Effector memory CD4-positive, alpha-beta T cell (primary cell): ENCODE results near the gene ZBTB7C.

Source experiments
- DNase-seq, 3 donors: peaks; one replicate each; pipeline ENCODE4 v3.0.0-alpha.2; 2020
- H3K27ac ChIP-seq: 2 replicates; pipeline ENCODE4 v1.7.0; 2013; ENCODE audit warnings: mild to moderate bottlenecking, low read length, moderate library complexity; ENCODE audit not compliant: insufficient read depth, poor library complexity, severe bottlenecking
- H3K27me3 ChIP-seq: replicated peaks from 2 replicates; pipeline ENCODE4 v1.7.0; 2013; ENCODE audit warnings: mild to moderate bottlenecking, low read length; ENCODE audit not compliant: insufficient read depth, control insufficient read depth, poor library complexity, severe bottlenecking
- H3K36me3 ChIP-seq: 2 replicates; pipeline ENCODE4 v1.7.0; 2013; ENCODE audit warnings: mild to moderate bottlenecking, low read length, moderate library complexity; ENCODE audit not compliant: control insufficient read depth, insufficient read depth
- H3K4me1 ChIP-seq: 2 replicates; pipeline ENCODE4 v1.7.0; 2013; ENCODE audit warnings: low read length, mild to moderate bottlenecking; ENCODE audit not compliant: control insufficient read depth, insufficient read depth, poor library complexity, severe bottlenecking
- H3K4me3 ChIP-seq: 2 replicates; pipeline ENCODE4 v1.7.0; 2013; ENCODE audit warnings: low read length, low read depth, mild to moderate bottlenecking; ENCODE audit not compliant: insufficient read depth, poor library complexity, severe bottlenecking
- H3K9me3 ChIP-seq: 2 replicates; pipeline ENCODE4 v1.7.0; 2013; ENCODE audit warnings: mild to moderate bottlenecking, low read length, moderate library complexity; ENCODE audit not compliant: control insufficient read depth

ZBTB7C gene

DNA sequence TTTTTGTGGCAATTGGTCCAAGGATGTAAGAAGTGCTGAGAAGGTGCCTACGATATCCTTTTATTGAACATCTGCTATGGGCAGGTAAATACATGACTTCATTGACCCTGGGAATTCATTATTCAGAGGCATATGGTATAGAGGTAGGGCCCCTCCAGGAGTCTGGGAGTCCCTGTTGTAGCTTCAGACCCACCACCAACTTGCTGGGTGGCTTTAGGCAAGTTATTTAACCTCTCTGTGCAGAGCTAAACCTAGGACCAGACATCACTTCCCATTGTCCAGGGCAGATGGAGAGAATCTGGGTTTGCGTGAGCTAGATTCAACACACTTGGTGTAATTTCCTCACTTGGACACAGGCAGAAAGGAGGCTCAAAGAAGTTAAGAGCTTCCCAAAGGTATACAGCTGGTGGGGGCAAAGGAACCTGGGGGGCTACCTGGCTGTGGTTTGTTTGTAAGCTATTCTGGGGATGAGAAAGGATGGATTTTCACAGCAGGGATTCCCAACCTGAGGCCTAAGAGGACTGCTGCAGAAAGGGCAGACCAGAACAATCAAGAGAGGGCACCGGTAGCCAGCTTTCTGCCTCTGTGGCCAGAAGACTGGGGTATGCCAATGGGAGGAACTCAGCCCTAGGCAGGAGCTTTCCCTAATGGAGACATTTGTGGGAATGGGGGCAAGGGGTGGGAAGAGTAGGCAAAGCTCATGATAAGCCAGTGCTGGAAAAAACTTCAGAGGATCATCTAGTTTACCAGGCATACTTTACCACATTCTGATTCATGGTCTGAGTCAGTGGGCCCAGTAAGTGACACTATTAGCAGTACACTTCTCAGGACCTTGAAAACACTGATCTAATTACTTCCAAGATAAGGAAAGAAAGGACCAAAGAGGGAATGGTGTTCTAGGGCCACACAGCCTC, 376.1 kb downstream of the ZBTB7C start:
- H3K4me1 ChIP-seq: no peaks in the 10 kb centered on the region
- no peak overlapping the region for H3K4me3 ChIP-seq
- no peaks in the 10 kb centered on the region for H3K9me3 ChIP-seq
- DNase-seq: no peak
- H3K27ac ChIP-seq: no peak overlapping the region
- no peaks in the 10 kb centered on the region for H3K27me3 ChIP-seq
- no peaks in the 10 kb centered on the region for H3K36me3 ChIP-seq

DNA sequence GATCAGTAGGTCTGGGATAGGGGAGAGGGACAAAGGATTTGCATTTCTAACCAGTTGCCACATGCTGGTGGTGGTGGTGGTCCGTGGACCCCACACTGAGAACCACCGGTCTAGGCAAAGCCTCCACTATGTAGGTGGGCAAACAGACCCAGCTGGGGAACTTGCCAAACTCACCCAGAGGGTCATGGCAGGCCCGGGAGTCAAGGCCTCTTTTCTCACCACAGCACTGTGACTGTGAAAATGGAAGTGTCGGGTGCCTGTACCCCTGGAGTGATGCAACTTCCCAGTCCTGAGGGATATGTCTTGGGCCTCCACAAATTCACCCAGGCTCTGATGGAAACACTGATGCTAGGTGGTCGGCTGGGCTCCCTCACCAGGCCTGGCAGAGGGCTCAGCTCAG, 377.5 kb downstream of the ZBTB7C start:
- Histone ChIP-seq H3K27me3 (no peaks in the 10 kb centered on the region), H3K27ac (no peak overlapping the region), H3K4me3 (no peak overlapping the region), H3K9me3 (no peaks in the 10 kb centered on the region), H3K4me1 (no peaks in the 10 kb centered on the region), H3K36me3 (no peaks in the 10 kb centered on the region)
- no peak for DNase-seq

DNA sequence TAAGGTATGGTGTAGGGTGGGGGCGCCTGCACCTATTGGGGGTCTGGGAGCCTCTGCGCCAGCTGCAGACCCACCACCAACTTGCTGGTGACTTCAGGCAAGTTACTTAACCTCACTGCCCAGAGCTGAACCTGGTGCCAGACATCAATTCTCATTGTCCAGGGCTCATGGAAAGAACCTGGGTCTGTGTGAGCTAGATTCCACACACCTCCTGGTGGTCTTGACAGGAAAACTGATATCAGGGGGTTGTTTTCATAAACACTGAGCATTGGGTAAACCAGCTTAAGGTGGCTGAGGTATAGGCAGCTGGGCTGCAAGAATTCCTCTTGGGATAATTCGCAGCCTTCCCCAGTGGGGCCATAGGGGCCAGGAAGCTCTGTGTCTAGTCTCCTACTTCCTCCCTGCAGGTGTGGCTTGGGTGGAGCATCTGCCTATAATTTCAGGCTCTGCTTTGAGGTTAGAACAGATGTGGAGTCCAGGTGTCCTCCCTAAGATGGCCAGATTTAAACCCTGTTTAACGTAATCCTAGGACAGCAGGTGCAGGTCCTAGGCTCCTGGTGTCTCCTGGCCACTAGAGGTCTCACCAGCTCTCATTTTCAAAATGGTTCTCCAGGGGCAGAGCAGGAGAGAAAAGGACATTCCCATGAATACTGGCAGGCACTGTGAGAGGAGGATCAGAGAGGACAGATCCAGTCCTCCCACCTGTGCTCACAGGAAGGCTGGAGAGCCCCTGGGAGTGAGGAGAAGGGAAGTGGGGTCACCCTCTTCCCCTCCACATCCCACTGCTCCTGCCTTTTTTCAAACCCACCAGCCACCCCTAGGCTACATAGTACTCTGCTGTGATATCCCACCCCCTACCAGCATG, 378.3 kb downstream of the ZBTB7C start:
- Histone ChIP-seq H3K4me1 (no peaks in the 10 kb centered on the region), H3K27ac (no peak overlapping the region), H3K4me3 (no peak overlapping the region), H3K9me3 (no peaks in the 10 kb centered on the region), H3K27me3 (no peaks in the 10 kb centered on the region), H3K36me3 (no peaks in the 10 kb centered on the region)
- no peak for DNase-seq

DNA sequence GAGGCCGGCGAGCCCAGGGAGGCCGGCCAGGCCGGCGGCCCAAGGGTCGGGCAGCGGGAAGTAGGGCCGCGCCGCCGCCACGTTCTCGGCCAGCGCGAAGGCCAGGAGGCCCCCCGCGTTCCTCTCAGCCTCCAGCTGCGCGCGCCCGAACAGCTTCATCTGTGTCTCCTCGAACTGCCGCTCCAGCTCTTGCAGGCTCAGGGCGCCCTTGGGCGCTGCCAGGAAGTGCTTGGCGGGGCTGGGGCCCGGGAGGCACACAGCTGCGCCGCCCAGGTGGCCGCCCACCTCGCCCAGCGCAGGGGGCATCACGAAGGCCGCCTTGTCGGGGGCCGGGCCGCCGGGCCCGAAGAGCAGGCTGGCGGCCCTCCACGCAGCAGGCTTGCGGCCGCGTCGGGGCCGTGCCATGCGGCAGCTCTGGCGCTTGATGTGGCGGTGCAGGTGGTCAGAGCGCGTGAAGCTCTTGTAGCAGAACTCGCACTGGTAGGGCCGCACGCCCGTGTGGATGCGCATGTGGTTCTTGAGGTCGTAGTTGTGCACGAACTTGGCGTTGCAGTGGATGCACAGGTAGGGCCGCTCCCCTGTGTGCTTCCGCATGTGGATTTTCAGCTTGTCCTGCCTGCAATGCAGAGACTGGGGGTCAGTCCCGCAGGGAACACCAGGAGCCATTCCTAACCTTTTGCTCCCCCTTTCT, 379.7 kb downstream of the ZBTB7C start:
- no peak overlapping the region for H3K4me3 ChIP-seq
- H3K4me1 ChIP-seq: no peaks in the 10 kb centered on the region
- H3K36me3 ChIP-seq: no peaks in the 10 kb centered on the region
- no peak for DNase-seq
- H3K27ac ChIP-seq: no peak overlapping the region
- no peaks in the 10 kb centered on the region for H3K9me3 ChIP-seq
- no peaks in the 10 kb centered on the region for H3K27me3 ChIP-seq

DNA sequence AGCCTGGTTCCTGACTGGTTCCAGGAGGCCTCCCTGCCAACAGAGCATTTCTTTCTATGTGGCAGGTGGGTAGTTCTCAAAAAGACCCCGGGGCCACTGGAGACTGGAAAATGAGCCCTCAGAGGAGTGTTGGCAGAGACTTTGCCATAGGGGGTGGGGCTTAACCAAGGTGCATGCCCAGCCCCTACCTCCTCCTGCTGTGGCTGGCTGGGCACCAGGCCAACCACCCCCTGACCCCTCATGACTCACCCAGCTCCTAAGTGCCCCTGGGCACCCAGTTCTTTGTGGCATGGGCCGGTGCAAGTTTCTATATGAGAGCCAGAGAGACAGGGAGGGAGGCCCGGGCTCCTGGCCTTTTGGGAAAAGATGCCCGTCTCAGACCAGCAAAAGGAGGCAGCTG, 380.5 kb downstream of the ZBTB7C start:
- H3K36me3 ChIP-seq: no peaks in the 10 kb centered on the region
- no peak overlapping the region for H3K4me3 ChIP-seq
- no peaks in the 10 kb centered on the region for H3K4me1 ChIP-seq
- no peak for DNase-seq
- H3K27ac ChIP-seq: no peak overlapping the region
- H3K27me3 ChIP-seq: peaks cover 2% of the 10 kb centered on the region
- no peaks in the 10 kb centered on the region for H3K9me3 ChIP-seq

DNA sequence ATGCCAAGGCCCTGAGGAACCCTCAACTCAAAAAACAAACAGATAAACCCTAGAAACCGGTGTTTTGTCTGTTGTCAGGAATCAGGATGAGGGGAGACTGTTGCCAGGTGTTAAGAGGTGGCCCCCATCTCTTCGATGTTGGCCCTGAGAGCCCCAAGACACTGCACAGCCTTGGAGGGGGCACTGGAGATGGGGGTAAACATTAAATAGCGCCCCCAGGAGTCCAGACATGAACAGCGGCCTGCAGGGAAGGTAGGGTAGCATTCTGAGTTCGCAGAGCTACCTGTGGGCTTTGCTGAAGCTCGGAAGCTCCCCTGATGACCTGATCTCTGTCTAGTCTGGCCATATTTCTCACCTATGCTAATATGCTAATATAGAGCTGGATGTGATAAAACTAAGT, 381.1 kb downstream of the ZBTB7C start:
- Histone ChIP-seq H3K36me3 (no peaks in the 10 kb centered on the region), H3K4me1 (no peaks in the 10 kb centered on the region), H3K27me3 (peaks cover 5% of the 10 kb centered on the region), H3K9me3 (no peaks in the 10 kb centered on the region), H3K27ac (no peak overlapping the region), H3K4me3 (no peak overlapping the region)
- DNase-seq: no peak

DNA sequence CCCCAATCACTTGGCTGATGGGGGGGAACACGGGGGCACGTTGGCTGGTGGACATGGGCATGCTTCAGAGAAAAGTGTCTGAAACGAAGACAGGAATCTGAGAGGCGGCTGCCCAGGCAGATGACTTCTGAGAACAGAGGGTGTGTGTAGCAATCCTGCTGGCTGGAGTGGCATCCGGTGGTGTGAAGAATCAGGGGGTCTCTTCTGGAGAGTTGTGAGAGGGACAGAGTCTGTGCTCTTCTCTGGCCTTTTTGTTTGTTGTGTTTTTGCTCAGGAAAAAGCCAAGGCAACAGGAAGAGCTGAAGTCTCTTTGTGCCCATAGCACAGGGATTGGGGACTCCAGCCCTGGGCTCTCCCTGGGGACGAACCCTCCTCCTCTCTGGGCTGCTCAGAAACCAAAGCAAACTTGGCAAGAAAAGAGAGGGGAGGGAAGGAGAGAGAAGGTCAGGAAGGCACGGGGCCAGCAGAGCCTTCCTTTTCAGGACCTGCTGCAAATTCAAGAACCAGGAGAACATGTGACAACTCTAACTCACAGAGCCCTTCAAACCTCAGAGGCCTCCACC, 381.7 kb downstream of the ZBTB7C start:
- Histone ChIP-seq H3K4me1 (no peaks in the 10 kb centered on the region), H3K27ac (no peak overlapping the region), H3K27me3 (peaks cover 5% of the 10 kb centered on the region), H3K9me3 (no peaks in the 10 kb centered on the region), H3K36me3 (no peaks in the 10 kb centered on the region), H3K4me3 (no peak overlapping the region)
- no peak for DNase-seq

DNA sequence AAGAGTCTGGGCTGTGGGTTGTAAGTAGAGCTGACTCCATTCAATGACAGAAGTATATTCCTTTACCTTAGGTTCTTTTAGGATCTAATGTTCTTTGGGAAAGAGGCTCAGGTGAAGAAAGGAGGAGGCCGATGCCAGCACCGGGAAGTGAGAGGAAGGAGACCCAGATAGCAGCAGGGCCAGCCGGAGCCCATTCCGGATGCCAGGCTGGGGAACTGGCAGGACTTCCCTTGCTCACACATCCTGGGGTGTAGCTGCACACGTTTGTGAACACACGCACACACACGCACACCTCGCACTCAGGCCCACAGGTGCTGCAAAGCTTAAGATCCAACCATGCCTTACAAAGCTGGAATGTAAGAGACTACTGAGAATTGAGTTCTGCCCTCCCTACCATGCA, 383.0 kb downstream of the ZBTB7C start:
- Histone ChIP-seq H3K4me1 (no peaks in the 10 kb centered on the region), H3K27ac (no peak overlapping the region), H3K9me3 (no peaks in the 10 kb centered on the region), H3K27me3 (peaks cover 5% of the 10 kb centered on the region), H3K4me3 (no peak overlapping the region), H3K36me3 (no peaks in the 10 kb centered on the region)
- no peak for DNase-seq

DNA sequence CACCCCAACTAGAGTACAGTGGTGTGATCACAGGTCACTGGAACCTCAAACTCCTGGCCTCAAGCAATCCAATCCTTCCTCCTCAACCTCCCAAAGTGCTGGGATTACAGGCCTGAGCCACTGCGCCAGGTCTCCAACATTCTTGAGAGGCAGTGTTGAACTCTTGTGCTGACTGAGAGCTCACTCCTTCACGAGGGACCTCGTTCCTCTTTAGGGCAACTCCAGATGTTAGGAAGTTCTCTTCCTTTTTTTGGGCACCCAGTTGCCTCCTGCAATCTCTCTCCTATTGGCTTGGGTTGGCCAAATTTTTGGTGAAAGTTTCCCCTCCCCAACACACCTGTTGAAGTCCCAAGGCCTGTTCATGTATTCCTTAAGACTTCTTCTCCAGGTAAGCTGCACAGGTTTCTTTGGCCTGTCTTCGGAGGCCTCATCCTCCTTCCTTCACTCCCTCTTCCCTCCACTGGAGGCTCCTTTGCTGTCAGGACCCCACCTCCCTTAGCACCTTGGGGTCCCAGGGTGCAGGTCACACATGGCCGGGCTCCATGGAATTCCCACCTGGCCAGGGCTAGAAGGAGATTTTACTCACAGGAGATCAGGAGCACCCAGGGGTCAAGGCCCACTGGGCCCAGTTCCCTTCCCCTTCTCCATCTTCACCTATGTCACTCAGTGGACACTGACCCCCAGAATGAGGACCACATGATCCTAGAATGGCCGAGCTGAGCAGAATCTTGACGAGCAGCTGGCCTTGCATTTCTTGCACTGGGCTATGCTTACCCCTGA, 384.1 kb downstream of the ZBTB7C start:
- Histone ChIP-seq H3K36me3 (no peaks in the 10 kb centered on the region), H3K27me3 (peaks cover 5% of the 10 kb centered on the region), H3K4me3 (no peak overlapping the region), H3K9me3 (no peaks in the 10 kb centered on the region), H3K4me1 (no peaks in the 10 kb centered on the region), H3K27ac (no peak overlapping the region)
- DNase-seq: no peak
